ENCODE data around the gene GOLGA5. TPM values are rescaled to one million over a fixed set of nuclear protein-coding genes. Genes with fewer than 3 reads are reported as not detected.

The GOLGA5 gene
- total and polyA plus RNA-seq, 11 donors, result 18.1 to 25.9 (median 22.9) TPM

- intact Hi-C loops (cut with DNase I), result no loop called here
- peaks cover 0 to 100% (median 95%) of the 10 kb centered on the region in 9 donors for H3K36me3 ChIP-seq
- WGBS, 4 donors, result 73 to 86% (median 80%) methylated on average over 2 of the region's 2 CpGs
Measured at GRCh38 chr14:92830902-92831301, 36.8 kb downstream of the GOLGA5 start.

DNA sequence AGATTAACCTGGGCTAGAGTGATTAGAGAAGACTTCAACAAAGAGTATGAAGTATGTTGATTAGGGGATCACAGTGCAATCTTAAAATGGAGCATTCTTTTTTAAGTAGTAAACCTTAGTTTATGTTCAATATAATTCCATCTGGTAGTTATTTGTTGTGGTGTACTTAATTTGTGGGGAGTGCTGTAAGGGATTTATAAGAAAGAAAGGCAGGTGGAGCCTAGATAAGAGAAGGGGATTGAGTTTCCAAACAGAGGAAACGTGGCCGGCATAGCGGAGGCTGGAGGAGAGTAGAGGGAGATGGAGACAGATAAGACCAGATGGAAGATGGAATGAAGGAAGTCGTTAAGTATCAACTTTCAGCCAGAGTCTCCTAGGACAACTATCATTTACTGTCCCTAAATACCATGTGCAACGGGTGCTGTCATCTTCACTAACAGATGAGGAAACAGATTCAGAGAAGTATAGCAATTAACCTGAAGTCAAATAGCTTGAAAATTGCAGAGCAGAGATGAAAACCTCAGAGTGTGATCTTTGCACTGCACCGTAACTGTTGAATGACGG is 38.1 kb downstream of the GOLGA5 start:
- H3K36me3 ChIP-seq, result peaks cover 0 to 100% (median 96%) of the 10 kb centered on the region in 9 donors
- intact Hi-C loops (cut with DNase I), result no loop called here
- no peaks in the 10 kb centered on the region for H3K4me1 ChIP-seq
- TF ChIP-seq POLR2A (IDR thresholded peaks at IDR 0.05), result no peak
- TF ChIP-seq, protein P1, sequence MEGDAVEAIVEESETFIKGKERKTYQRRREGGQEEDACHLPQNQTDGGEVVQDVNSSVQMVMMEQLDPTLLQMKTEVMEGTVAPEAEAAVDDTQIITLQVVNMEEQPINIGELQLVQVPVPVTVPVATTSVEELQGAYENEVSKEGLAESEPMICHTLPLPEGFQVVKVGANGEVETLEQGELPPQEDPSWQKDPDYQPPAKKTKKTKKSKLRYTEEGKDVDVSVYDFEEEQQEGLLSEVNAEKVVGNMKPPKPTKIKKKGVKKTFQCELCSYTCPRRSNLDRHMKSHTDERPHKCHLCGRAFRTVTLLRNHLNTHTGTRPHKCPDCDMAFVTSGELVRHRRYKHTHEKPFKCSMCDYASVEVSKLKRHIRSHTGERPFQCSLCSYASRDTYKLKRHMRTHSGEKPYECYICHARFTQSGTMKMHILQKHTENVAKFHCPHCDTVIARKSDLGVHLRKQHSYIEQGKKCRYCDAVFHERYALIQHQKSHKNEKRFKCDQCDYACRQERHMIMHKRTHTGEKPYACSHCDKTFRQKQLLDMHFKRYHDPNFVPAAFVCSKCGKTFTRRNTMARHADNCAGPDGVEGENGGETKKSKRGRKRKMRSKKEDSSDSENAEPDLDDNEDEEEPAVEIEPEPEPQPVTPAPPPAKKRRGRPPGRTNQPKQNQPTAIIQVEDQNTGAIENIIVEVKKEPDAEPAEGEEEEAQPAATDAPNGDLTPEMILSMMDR (IDR thresholded peaks at IDR 0.05), result no peak
- 35 to 49% (median 44%) methylated on average over 7 of the region's 7 CpGs for WGBS, 4 donors
- no peaks in the 10 kb centered on the region for H3K9me3 ChIP-seq
- no peaks in the 10 kb centered on the region for H3K27me3 ChIP-seq
- no peak for DNase-seq
- H3K4me3 ChIP-seq, result no peak overlapping the region
- H3K27ac ChIP-seq, result no peak overlapping the region
- ATAC-seq, result no peak

More at GRCh38 chr14:92830902-92831301, 36.8 kb downstream of the GOLGA5 start:
- DNase-seq (no peak), ATAC-seq (no peak)
- no peak overlapping the region for H3K4me3 ChIP-seq
- no peaks in the 10 kb centered on the region for H3K27me3 ChIP-seq
- TF ChIP-seq POLR2A (IDR thresholded peaks at IDR 0.05), result no peak
- TF ChIP-seq, protein P1 (IDR thresholded peaks at IDR 0.05), result no peak
- no peaks in the 10 kb centered on the region for H3K4me1 ChIP-seq
- H3K9me3 ChIP-seq, result no peaks in the 10 kb centered on the region
- no peak overlapping the region for H3K27ac ChIP-seq

- no peaks in the 10 kb centered on the region for H3K27me3 ChIP-seq
- intact Hi-C loops (cut with DNase I), result no loop called here
- H3K4me1 ChIP-seq, result peaks cover 0 to 13% (median 0%) of the 10 kb centered on the region in 12 donors
- H3K27ac ChIP-seq, result no peak overlapping the region
- TF ChIP-seq, protein P1 (IDR thresholded peaks at IDR 0.05), result no peak
- peaks cover 0 to 65% (median 54%) of the 10 kb centered on the region in 9 donors for H3K36me3 ChIP-seq
- peaks cover 0 to 6% (median 0%) of the 10 kb centered on the region in 12 donors for H3K9me3 ChIP-seq
- no peak for ATAC-seq
- H3K4me3 ChIP-seq, result no peak overlapping the region
- DNase-seq, result no peak
- 89 to 94% (median 92%) methylated on average over 4 of the region's 4 CpGs for WGBS, 4 donors
Measured at GRCh38 chr14:92841930-92842329, 47.8 kb downstream of the GOLGA5 start.

DNA sequence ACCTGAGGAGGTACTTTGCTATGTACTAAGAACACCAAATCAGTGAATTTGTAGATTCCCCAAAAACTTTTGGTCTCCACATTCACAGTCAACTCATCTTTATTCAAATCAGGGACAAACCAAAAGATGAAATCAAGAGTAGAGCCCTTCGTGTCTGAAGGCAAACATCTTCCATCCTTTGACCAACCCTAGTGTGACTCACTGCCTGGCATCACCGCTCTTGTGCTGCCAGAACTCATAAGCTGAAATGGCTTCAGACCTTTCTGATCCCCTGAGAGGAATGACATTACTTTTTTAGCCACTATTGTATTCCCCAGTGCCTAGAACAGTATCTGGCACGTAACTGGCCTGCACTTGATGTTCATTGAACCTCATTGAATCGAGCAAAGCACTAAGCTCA is 50.1 kb downstream of the GOLGA5 start:
- Histone ChIP-seq H3K4me1 (peaks cover 0 to 20% (median 0%) of the 10 kb centered on the region in 12 donors), H3K36me3 (peaks cover 0 to 42% (median 32%) of the 10 kb centered on the region in 9 donors), H3K9me3 (peaks cover 0 to 6% (median 0%) of the 10 kb centered on the region in 12 donors), H3K4me3 (no peak overlapping the region), H3K27me3 (no peaks in the 10 kb centered on the region), H3K27ac (no peak overlapping the region)
- no peak for DNase-seq
- intact Hi-C loops (cut with DNase I), result no loop called here
- ATAC-seq, result no peak
- WGBS, 4 donors, result 79 to 93% (median 88%) methylated on average over 4 of the region's 4 CpGs
- TF ChIP-seq POLR2A (IDR thresholded peaks at IDR 0.05), result no peak
- TF ChIP-seq, protein P1 (IDR thresholded peaks at IDR 0.05), result no peak
